Suprapubic skin (tissue), 4 donors: ENCODE data around the gene ATP5ME. TPM values are rescaled to one million over a fixed set of nuclear protein-coding genes. Genes with fewer than 3 reads are reported as not detected.
A peak's percentile ranks its signal among the peaks of the same experiment; 100 is the strongest.

ENCODE experiments used
- DNase-seq, 2 donors: peaks; one replicate each; pipeline ENCODE4 v3.0.0-alpha.2; 2019; ENCODE audit warnings: low spot score in 2 of 2
- H3K27ac ChIP-seq: fragments of 200-600 bp; sonication (generic); one replicate; pipeline ENCODE4 v1.5.1; 2019
- H3K27me3 ChIP-seq: fragments of 200-600 bp; sonication (generic); one replicate; pipeline ENCODE4 v1.5.1; 2019
- H3K36me3 ChIP-seq: fragments of 200-600 bp; sonication (generic); one replicate; pipeline ENCODE4 v1.5.1; 2019
- H3K4me1 ChIP-seq: fragments of 200-600 bp; sonication (generic); one replicate; pipeline ENCODE4 v1.5.1; 2019
- H3K4me3 ChIP-seq: fragments of 200-600 bp; sonication (generic); one replicate; pipeline ENCODE4 v1.5.1; 2019; ENCODE audit warnings: mild to moderate bottlenecking
- H3K9me3 ChIP-seq: fragments of 200-600 bp; sonication (generic); one replicate; pipeline ENCODE4 v1.5.1; 2019
- EP300 ChIP-seq: sonication (generic); formaldehyde crosslinking; IDR thresholded peaks from one replicate; pipeline ENCODE4 v1.6.1; 2017; ENCODE audit warnings: antibody characterized with exemption
- POLR2A ChIP-seq, 2 donors: fragments of 450-650 bp; IDR thresholded peaks; one replicate each; pipeline ENCODE4 v1.6.1; 2017; ENCODE audit warnings: antibody characterized with exemption in 2 of 2, mild to moderate bottlenecking in 2 of 2, moderate library complexity in 2 of 2
- POLR2AphosphoS5 ChIP-seq, 3 donors: sonication (generic); formaldehyde crosslinking; IDR thresholded peaks; one replicate each; pipeline ENCODE4 v1.6.1; 2017; ENCODE audit warnings: antibody characterized with exemption in 3 of 3
- WGBS: methylation state at CpG from one replicate; pipeline ENCODE4 v1.1.5; 2018; 5-methylcytosine and 5-hydroxymethylcytosine counted together
- total RNA-seq, 4 donors: library from RNA; depleted of rRNA; stranded (reverse); fragments of >200 nt; gene quantifications; one replicate each; pipeline ENCODE4 v1.1.0, GENCODE V29; 2016
- TF ChIP-seq, protein P1 (sequence below), 2 donors: fragments of 200-600 bp in 1 of 2; fragments of 450-650 bp in 1 of 2; sonication (generic) in 1 of 2; IDR thresholded peaks; one replicate each; pipeline ENCODE4 v1.5.1; 2016 to 2019; ENCODE audit warnings: antibody characterized with exemption in 2 of 2, mild to moderate bottlenecking in 1 of 2, moderate library complexity in 1 of 2

Gene ATP5ME
- total RNA-seq, 4 donors from 2014 or later = 60.2 to 167 (median 102) TPM

GRCh38 chr4:678331-679103 is 4.4 kb upstream of the ATP5ME start:
- TF ChIP-seq POLR2AphosphoS5 (IDR thresholded peaks at IDR 0.05) (no peak), EP300 (no peak), POLR2A (IDR thresholded peaks at IDR 0.05) (no peak)
- TF ChIP-seq, protein P1, sequence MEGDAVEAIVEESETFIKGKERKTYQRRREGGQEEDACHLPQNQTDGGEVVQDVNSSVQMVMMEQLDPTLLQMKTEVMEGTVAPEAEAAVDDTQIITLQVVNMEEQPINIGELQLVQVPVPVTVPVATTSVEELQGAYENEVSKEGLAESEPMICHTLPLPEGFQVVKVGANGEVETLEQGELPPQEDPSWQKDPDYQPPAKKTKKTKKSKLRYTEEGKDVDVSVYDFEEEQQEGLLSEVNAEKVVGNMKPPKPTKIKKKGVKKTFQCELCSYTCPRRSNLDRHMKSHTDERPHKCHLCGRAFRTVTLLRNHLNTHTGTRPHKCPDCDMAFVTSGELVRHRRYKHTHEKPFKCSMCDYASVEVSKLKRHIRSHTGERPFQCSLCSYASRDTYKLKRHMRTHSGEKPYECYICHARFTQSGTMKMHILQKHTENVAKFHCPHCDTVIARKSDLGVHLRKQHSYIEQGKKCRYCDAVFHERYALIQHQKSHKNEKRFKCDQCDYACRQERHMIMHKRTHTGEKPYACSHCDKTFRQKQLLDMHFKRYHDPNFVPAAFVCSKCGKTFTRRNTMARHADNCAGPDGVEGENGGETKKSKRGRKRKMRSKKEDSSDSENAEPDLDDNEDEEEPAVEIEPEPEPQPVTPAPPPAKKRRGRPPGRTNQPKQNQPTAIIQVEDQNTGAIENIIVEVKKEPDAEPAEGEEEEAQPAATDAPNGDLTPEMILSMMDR (IDR thresholded peaks at IDR 0.05) = no peak
- H3K36me3 ChIP-seq = no peaks in the 10 kb centered on the region
- 72% methylated on average over 5 of the region's 14 CpGs for WGBS
- peak in 1 of 2 donors; percentile 78 for DNase-seq
- no peak overlapping the region for H3K4me3 ChIP-seq
- H3K4me1 ChIP-seq = peaks cover 80% of the 10 kb centered on the region
- H3K9me3 ChIP-seq = no peaks in the 10 kb centered on the region
- peak overlapping the region; percentile 19 for H3K27ac ChIP-seq
- H3K27me3 ChIP-seq = no peaks in the 10 kb centered on the region

- TF ChIP-seq EP300 (no peak), POLR2A (IDR thresholded peaks at IDR 0.05) (no peak), POLR2AphosphoS5 (IDR thresholded peaks at IDR 0.05) (no peak)
- TF ChIP-seq, protein P1 (IDR thresholded peaks at IDR 0.05) = no peak
- Histone ChIP-seq H3K4me1 (peaks cover 81% of the 10 kb centered on the region), H3K36me3 (peaks cover under 1% of the 10 kb centered on the region), H3K4me3 (no peak overlapping the region), H3K9me3 (no peaks in the 10 kb centered on the region), H3K27ac (peak overlapping the region; percentile 59), H3K27me3 (no peaks in the 10 kb centered on the region)
- peak in 1 of 2 donors; percentile 80 for DNase-seq
- WGBS = 49% methylated on average over 19 of the region's 26 CpGs
Observed at GRCh38 chr4:677431-678293, 3.6 kb upstream of the ATP5ME start.

DNA sequence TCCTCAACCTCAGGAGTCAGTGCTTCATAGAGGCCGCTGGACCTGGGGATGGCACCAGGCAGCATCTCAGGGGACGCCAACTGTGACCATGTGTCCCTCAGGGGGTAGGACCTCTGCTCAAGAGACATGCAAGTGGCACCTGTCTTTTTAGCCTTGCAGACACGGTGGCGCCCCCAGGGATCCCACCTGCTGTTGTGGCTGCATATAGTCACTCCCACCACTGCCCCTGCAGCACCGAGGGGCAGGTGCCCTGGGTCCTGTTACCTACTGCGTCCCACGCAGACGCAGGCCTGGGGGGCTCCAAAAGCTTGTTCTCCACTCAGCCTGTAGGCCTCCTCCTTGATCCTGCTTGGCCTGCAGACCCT is 2.8 kb upstream of the ATP5ME start:
- H3K4me1 ChIP-seq = peaks cover 73% of the 10 kb centered on the region
- 74% methylated on average over 6 of the region's 8 CpGs for WGBS

DNA sequence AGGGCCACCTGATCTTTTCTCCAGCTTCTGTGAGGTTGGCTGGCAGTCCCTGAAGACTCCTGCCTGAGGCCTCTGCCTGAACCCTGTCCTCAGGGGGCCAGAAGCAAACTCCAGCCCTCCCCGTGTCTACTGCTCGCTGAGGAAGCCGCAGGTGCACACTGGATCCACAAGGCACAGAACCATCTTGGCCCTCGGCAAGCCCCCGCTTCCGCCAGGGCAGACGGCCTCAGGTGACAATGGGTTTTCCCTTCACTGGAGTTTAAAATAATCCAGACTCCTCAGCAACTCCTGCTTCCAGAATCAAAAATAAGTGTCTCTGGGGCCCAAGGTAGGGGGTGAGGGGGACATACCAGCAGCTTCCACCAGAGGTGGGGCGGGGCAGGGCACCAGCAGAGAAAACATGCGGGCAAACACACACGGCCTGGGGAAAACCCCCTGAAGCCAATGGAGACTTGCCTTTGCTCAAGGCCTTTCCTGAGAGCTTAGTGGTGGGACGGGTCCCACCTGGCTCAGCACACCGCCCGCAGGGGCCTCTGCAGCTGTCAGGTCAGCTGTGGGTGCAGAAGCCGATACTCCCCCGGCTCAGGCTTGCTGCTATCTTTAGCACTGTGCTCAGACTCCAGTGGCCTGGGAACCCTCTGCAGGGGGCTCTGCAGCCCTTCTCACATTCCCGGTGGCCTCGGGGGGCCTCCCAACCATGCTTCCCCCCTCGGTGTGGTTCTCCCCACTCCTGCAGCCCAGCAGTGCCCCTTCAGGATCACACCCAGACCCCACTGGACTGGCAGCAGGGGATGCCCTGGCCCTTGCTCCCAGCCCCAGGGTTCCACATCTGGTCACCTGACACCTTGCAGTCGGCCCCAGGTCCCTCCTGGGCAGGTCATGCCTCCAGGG is 2.1 kb upstream of the ATP5ME start:
- 63% methylated on average over 11 of the region's 19 CpGs for WGBS
- H3K36me3 ChIP-seq = peaks cover 15% of the 10 kb centered on the region
- no peak overlapping the region for H3K4me3 ChIP-seq
- H3K27me3 ChIP-seq = no peaks in the 10 kb centered on the region
- peaks cover 68% of the 10 kb centered on the region for H3K4me1 ChIP-seq
- no peak for DNase-seq
- no peaks in the 10 kb centered on the region for H3K9me3 ChIP-seq
- H3K27ac ChIP-seq = no peak overlapping the region
- TF ChIP-seq, protein P1 (IDR thresholded peaks at IDR 0.05) = no peak
- no peak for TF ChIP-seq POLR2A (IDR thresholded peaks at IDR 0.05)
- TF ChIP-seq EP300 = no peak
- TF ChIP-seq POLR2AphosphoS5 (IDR thresholded peaks at IDR 0.05) = no peak

More for the DNA sequence above, 2.8 kb upstream of the ATP5ME start:
- Histone ChIP-seq H3K9me3 (no peaks in the 10 kb centered on the region), H3K27ac (no peak overlapping the region), H3K27me3 (no peaks in the 10 kb centered on the region), H3K4me3 (no peak overlapping the region), H3K36me3 (peaks cover 9% of the 10 kb centered on the region)
- DNase-seq = peak in 1 of 2 donors; percentile 74
- TF ChIP-seq POLR2AphosphoS5 (IDR thresholded peaks at IDR 0.05) = no peak
- TF ChIP-seq EP300 = no peak
- TF ChIP-seq, protein P1 (IDR thresholded peaks at IDR 0.05) = no peak
- no peak for TF ChIP-seq POLR2A (IDR thresholded peaks at IDR 0.05)
